GM23338 (cell line): ENCODE results near the gene CUEDC2. TPM values are rescaled to one million over a fixed set of nuclear protein-coding genes. Genes with fewer than 3 reads are reported as not detected.

Experiments
- ATAC-seq: fragments of 200-7000 bp; cut with Tn5 transposase; 3 replicates; pipeline ENCODE4 v1.9.1; 2020
- DNase-seq: peaks from one replicate; pipeline ENCODE4 v3.0.0-alpha.2; 2015; ENCODE audit warnings: low spot score
- H2AFZ ChIP-seq: fragments of 200-600 bp; sonication (generic); 2 replicates; pipeline ENCODE4 v1.8.0; 2016; ENCODE audit warnings: antibody characterized with exemption, mild to moderate bottlenecking, moderate library complexity
- H3F3A ChIP-seq: fragments of 200-600 bp; sonication (generic); replicated peaks from 2 replicates; pipeline ENCODE4 v1.8.0; 2017; ENCODE audit warnings: antibody characterized with exemption, mixed run types, low read depth
- H3K27ac ChIP-seq: fragments of 200-600 bp; sonication (generic); 2 replicates; pipeline ENCODE4 v1.6.1; 2016; ENCODE audit warnings: low read depth
- H3K27me3 ChIP-seq: fragments of 200-600 bp; sonication (generic); 2 replicates; pipeline ENCODE4 v1.8.0; 2016; ENCODE audit warnings: mild to moderate bottlenecking, mixed run types, moderate library complexity; ENCODE audit not compliant: insufficient read depth
- H3K36me3 ChIP-seq: fragments of 200-600 bp; sonication (generic); 2 replicates; pipeline ENCODE4 v1.8.0; 2016; ENCODE audit warnings: mild to moderate bottlenecking; ENCODE audit not compliant: insufficient read depth
- H3K4me1 ChIP-seq: fragments of 200-600 bp; sonication (generic); 2 replicates; pipeline ENCODE4 v1.8.0; 2016; ENCODE audit warnings: mild to moderate bottlenecking, moderate library complexity; ENCODE audit not compliant: insufficient read depth
- H3K4me2 ChIP-seq: fragments of 200-600 bp; sonication (generic); 2 replicates; pipeline ENCODE4 v1.7.1; 2017; ENCODE audit warnings: mixed run types
- H3K4me3 ChIP-seq: fragments of 200-600 bp; sonication (generic); 2 replicates; pipeline ENCODE4 v1.6.1; 2016; ENCODE audit warnings: mixed run types
- H3K79me2 ChIP-seq: fragments of 200-600 bp; sonication (generic); replicated peaks from 2 replicates; pipeline ENCODE4 v1.8.0; 2017; ENCODE audit warnings: mild to moderate bottlenecking; ENCODE audit not compliant: insufficient read depth
- H3K9me2 ChIP-seq: fragments of 200-600 bp; sonication (generic); 2 replicates; pipeline ENCODE4 v1.8.0; 2017; ENCODE audit not compliant: insufficient read depth
- H4K20me1 ChIP-seq: fragments of 200-600 bp; sonication (generic); replicated peaks from 2 replicates; pipeline ENCODE4 v1.8.0; 2017; ENCODE audit warnings: mild to moderate bottlenecking; ENCODE audit not compliant: insufficient read depth
- H3K27ac Mint-ChIP-seq: 2 replicates; pipeline ENCODE4 v1.8.0; 2020; ENCODE audit warnings: inconsistent platforms, mild to moderate bottlenecking, moderate library complexity, mixed read lengths
- H3K27me3 Mint-ChIP-seq: 3 replicates; pipeline ENCODE4 v1.8.0; 2022; ENCODE audit warnings: low read depth, mild to moderate bottlenecking, moderate library complexity, mixed read lengths, inconsistent platforms; ENCODE audit not compliant: insufficient read depth, poor library complexity
- H3K36me3 Mint-ChIP-seq: 3 replicates; pipeline ENCODE4 v1.8.0; 2021; ENCODE audit warnings: low read depth, mild to moderate bottlenecking, inconsistent platforms, moderate library complexity, mixed read lengths
- H3K4me1 Mint-ChIP-seq: 3 replicates; pipeline ENCODE4 v1.8.0; 2020; ENCODE audit warnings: mild to moderate bottlenecking, inconsistent platforms, mixed read lengths
- H3K4me3 Mint-ChIP-seq: 3 replicates; pipeline ENCODE4 v1.8.0; 2021; ENCODE audit warnings: moderate library complexity, mild to moderate bottlenecking, inconsistent platforms, mixed read lengths
- H3K9me3 Mint-ChIP-seq: 3 replicates; pipeline ENCODE4 v1.8.0; 2020; ENCODE audit warnings: moderate library complexity, mild to moderate bottlenecking, inconsistent platforms, mixed read lengths
- CREB1 ChIP-seq: fragments of 250-450 bp; sonication (Bioruptor Pico); IDR thresholded peaks from 2 replicates; pipeline ENCODE4 v1.5.0; 2020; ENCODE audit warnings: low read depth, mild to moderate bottlenecking, moderate library complexity
- ETS1 ChIP-seq: IDR thresholded peaks from 2 replicates; pipeline ENCODE4 v1.6.1; 2016; ENCODE audit warnings: antibody characterized with exemption
- EZH2 ChIP-seq: fragments of 200-600 bp; sonication (generic); IDR thresholded peaks from one replicate; pipeline ENCODE4 v1.8.0; 2017; ENCODE audit warnings: antibody characterized with exemption, mild to moderate bottlenecking, low read depth; ENCODE audit not compliant: unreplicated experiment
- EZH2phosphoT487 ChIP-seq: fragments of 200-600 bp; sonication (generic); IDR thresholded peaks from one replicate; pipeline ENCODE4 v1.8.1; 2018; ENCODE audit warnings: antibody characterized with exemption; ENCODE audit not compliant: unreplicated experiment
- JUNB ChIP-seq: IDR thresholded peaks from one replicate; pipeline ENCODE4 v1.6.1; 2016; ENCODE audit warnings: antibody characterized with exemption; ENCODE audit not compliant: unreplicated experiment
- NANOG ChIP-seq: IDR thresholded peaks from 2 replicates; pipeline ENCODE4 v1.6.1; 2016; ENCODE audit warnings: antibody characterized with exemption, borderline replicate concordance
- POLR2AphosphoS5 ChIP-seq: IDR thresholded peaks from 2 replicates; pipeline ENCODE4 v1.6.1; 2016; ENCODE audit warnings: antibody characterized with exemption, low read depth
- REST ChIP-seq: IDR thresholded peaks from one replicate; pipeline ENCODE4 v1.6.1; 2018; ENCODE audit warnings: antibody characterized with exemption; ENCODE audit not compliant: unreplicated experiment
- STAT1 ChIP-seq: IDR thresholded peaks from one replicate; pipeline ENCODE4 v1.6.1; 2016; ENCODE audit warnings: antibody characterized with exemption; ENCODE audit not compliant: unreplicated experiment
- ZNF114 ChIP-seq: fragments of 250-450 bp; sonication (Bioruptor Pico); IDR thresholded peaks from 2 replicates; pipeline ENCODE4 v1.5.0; 2020; ENCODE audit warnings: mild to moderate bottlenecking, moderate library complexity
- ZNF331 ChIP-seq: fragments of 250-450 bp; sonication (Bioruptor Pico); IDR thresholded peaks from 2 replicates; pipeline ENCODE4 v1.5.0; 2020; ENCODE audit warnings: low read depth, mild to moderate bottlenecking, moderate library complexity
- ZNF462 ChIP-seq: fragments of 250-450 bp; sonication (Bioruptor Pico); IDR thresholded peaks from 2 replicates; pipeline ENCODE4 v1.5.0; 2020; ENCODE audit warnings: mild to moderate bottlenecking, moderate library complexity
- polyA plus RNA-seq: library from polyadenylated mRNA; unstranded; fragments of >200 nt; fragmentation: Nextera tagmentation; extraction: Ambion mirVana; gene quantifications from 2 replicates; pipeline ENCODE4 v1.2.1, GENCODE V29; 2016
- total RNA-seq: library from RNA; depleted of rRNA; stranded (reverse); fragments of >200 nt; shearing (Covaris generic); gene quantifications from 2 replicates; pipeline ENCODE4 v1.2.3, GENCODE V29; 2014
- TF ChIP-seq, protein P1 (sequence below), 2 experiments: fragments of 200-600 bp in 1 of 2; sonication (generic) in 1 of 2; conservative IDR thresholded peaks; 2 replicates each; pipeline versions ENCODE4 v1.5.1 to v1.6.1; 2016 to 2017; ENCODE audit warnings: antibody characterized with exemption in 2 of 2, low read depth in 2 of 2, mild to moderate bottlenecking in 2 of 2, moderate library complexity in 1 of 2

Gene CUEDC2
- total and polyA plus RNA-seq, 2 experiments from 2014 or later: 39.2 to 47.3 TPM

- no peaks in the 10 kb centered on the region for H3K9me2 ChIP-seq
- no peaks in the 10 kb centered on the region for H3K79me2 ChIP-seq
- no peak for ATAC-seq
- H3K4me1 ChIP-seq: peaks cover 8% of the 10 kb centered on the region
- no peak overlapping the region for H3K4me3 ChIP-seq
- Mint-ChIP-seq H3K4me1 (peaks cover 14% of the 10 kb centered on the region), H3K9me3 (no peaks in the 10 kb centered on the region), H3K27ac (no peak overlapping the region), H3K27me3 (peaks cover 44% of the 10 kb centered on the region), H3K36me3 (peaks cover 2% of the 10 kb centered on the region; the same call in 1 of the 3 replicates), H3K4me3 (no peak overlapping the region)
- DNase-seq: no peak
- no peak overlapping the region for H3K4me2 ChIP-seq
- peaks cover 11% of the 10 kb centered on the region for H3F3A ChIP-seq
- TF ChIP-seq, protein P1, sequence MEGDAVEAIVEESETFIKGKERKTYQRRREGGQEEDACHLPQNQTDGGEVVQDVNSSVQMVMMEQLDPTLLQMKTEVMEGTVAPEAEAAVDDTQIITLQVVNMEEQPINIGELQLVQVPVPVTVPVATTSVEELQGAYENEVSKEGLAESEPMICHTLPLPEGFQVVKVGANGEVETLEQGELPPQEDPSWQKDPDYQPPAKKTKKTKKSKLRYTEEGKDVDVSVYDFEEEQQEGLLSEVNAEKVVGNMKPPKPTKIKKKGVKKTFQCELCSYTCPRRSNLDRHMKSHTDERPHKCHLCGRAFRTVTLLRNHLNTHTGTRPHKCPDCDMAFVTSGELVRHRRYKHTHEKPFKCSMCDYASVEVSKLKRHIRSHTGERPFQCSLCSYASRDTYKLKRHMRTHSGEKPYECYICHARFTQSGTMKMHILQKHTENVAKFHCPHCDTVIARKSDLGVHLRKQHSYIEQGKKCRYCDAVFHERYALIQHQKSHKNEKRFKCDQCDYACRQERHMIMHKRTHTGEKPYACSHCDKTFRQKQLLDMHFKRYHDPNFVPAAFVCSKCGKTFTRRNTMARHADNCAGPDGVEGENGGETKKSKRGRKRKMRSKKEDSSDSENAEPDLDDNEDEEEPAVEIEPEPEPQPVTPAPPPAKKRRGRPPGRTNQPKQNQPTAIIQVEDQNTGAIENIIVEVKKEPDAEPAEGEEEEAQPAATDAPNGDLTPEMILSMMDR (conservative IDR thresholded peaks at IDR 0.05; ENCODE audit: low read depth in 2 of 2): no peak
- TF ChIP-seq STAT1 (no peak), ZNF114 (CRISPR knock-in tag) (no peak), EZH2 (no peak), ETS1 (no peak), JUNB (no peak), REST (no peak), ZNF462 (CRISPR knock-in tag) (no peak), NANOG (no peak), POLR2AphosphoS5 (no peak), ZNF331 (CRISPR knock-in tag) (no peak), CREB1 (CRISPR knock-in tag) (no peak), EZH2phosphoT487 (no peak)
- peaks cover 29% of the 10 kb centered on the region for H3K27me3 ChIP-seq
- no peak overlapping the region for H3K27ac ChIP-seq
- H3K36me3 ChIP-seq: no peaks in the 10 kb centered on the region
- no peaks in the 10 kb centered on the region for H4K20me1 ChIP-seq
- H2AFZ ChIP-seq: no peak overlapping the region
These were observed 27.2 kb downstream of the CUEDC2 start for GRCh38 chr10:102405108-102405571.
